Body of pancreas (tissue), 4 donors: ENCODE data around the gene RGS14.

Source experiments
- CTCF ChIP-seq, 7 experiments: fragments of 450-650 bp in 4 of 7; fragments of 200-600 bp in 3 of 7; sonication (generic) in 3 of 7; IDR thresholded peaks; one replicate each; pipeline ENCODE4 v1.5.1; 2016 to 2019; ENCODE audit warnings: antibody characterized with exemption in 7 of 7
- POLR2A ChIP-seq, 3 donors: fragments of 450-650 bp; IDR thresholded peaks; one replicate each; pipeline ENCODE4 v1.6.1; 2016; ENCODE audit warnings: antibody characterized with exemption in 3 of 3, mild to moderate bottlenecking in 2 of 3

DNA sequence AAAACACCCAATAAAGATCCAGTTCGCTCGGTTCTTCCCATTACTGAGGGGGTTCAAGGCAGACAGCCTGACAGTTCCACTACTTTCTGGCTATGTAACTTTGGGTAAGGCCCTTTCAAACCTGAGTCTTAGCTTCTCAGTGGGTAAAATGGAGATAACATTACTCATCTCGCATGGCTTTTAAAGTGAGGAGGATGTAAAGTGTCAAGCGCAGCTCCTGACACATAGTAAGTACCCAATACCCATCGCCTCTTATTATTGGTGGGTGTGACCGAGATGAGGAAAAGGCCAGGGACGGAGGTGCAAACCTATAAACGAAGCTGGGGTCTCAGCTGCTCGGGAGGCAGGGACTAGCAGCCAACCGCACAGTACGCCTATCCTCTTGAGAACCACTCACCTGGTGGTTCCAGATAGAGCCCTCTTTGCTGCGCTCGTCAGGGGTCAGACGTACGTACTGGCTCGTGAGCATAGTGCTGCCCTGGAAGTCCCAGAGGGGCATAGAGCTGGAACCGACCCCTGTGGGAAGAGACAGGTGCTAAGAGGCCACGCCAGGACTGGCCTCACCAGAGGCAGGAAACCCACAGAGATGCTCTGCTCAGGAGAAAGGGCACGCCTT lies 6.8 kb upstream of the RGS14 start:
- no peak for TF ChIP-seq CTCF (IDR thresholded peaks at IDR 0.05)
- no peak for TF ChIP-seq POLR2A (IDR thresholded peaks at IDR 0.05)
